WTC11 (cell line): ENCODE results near the gene ARHGAP42. TPM values are rescaled to one million over a fixed set of nuclear protein-coding genes. Genes with fewer than 3 reads are reported as not detected.
A peak's percentile ranks its signal among the peaks of the same experiment; 100 is the strongest.

Source experiments
- ATAC-seq: fragments of 200-7000 bp; cut with Tn5 transposase; 2 replicates; pipeline ENCODE4 v1.10.0; 2021; ENCODE audit warnings: mild to moderate bottlenecking, moderate library complexity
- CTCF ChIA-PET: fragments of 300-600 bp; sonication (Branson Sonifier 250); formaldehyde crosslinking; loops from one replicate; lab custom pipeline; 2021; ENCODE audit warnings: antibody characterized with exemption; lab: Charles Lee
- POLR2A ChIA-PET: fragments of 350-600 bp; sonication (Branson Sonifier 250); formaldehyde crosslinking; loops from one replicate; lab custom pipeline; 2021; ENCODE audit warnings: antibody characterized with exemption; lab: Charles Lee
- DNase-seq: peaks from one replicate; pipeline ENCODE4 v3.0.0; 2021; ENCODE audit warnings: low spot score
- H3K27ac Mint-ChIP-seq: 2 replicates; pipeline ENCODE4 v1.8.0; 2021; ENCODE audit warnings: mixed read lengths
- H3K27me3 Mint-ChIP-seq: 2 replicates; pipeline ENCODE4 v1.8.0; 2021; ENCODE audit warnings: low read depth, mild to moderate bottlenecking, moderate library complexity, mixed read lengths
- H3K36me3 Mint-ChIP-seq: 2 replicates; pipeline ENCODE4 v1.8.0; 2021; ENCODE audit warnings: mixed read lengths
- H3K4me1 Mint-ChIP-seq: 2 replicates; pipeline ENCODE4 v1.8.0; 2022; ENCODE audit warnings: mixed read lengths
- H3K4me3 Mint-ChIP-seq: 2 replicates; pipeline ENCODE4 v1.8.0; 2021; ENCODE audit warnings: mild to moderate bottlenecking, moderate library complexity, mixed read lengths
- H3K9me3 Mint-ChIP-seq: 2 replicates; pipeline ENCODE4 v1.8.0; 2021; ENCODE audit warnings: mixed read lengths
- AFF4 ChIP-seq: sonication (generic); formaldehyde crosslinking; IDR thresholded peaks from 2 replicates; pipeline ENCODE4 v1.8.1; 2023; ENCODE audit warnings: mild to moderate bottlenecking, missing genetic modification reagents, borderline replicate concordance
- ARID4B ChIP-seq: sonication (generic); formaldehyde crosslinking; IDR thresholded peaks from 2 replicates; pipeline ENCODE4 v1.8.0; 2023; ENCODE audit warnings: missing genetic modification reagents, mild to moderate bottlenecking, borderline replicate concordance
- CBFB ChIP-seq: sonication (generic); formaldehyde crosslinking; IDR thresholded peaks from 2 replicates; pipeline ENCODE4 v1.8.1; 2022; ENCODE audit warnings: mild to moderate bottlenecking, low read depth, missing genetic modification reagents
- ESRRA ChIP-seq: sonication (generic); formaldehyde crosslinking; IDR thresholded peaks from 2 replicates; pipeline ENCODE4 v1.8.1; 2022; ENCODE audit warnings: mild to moderate bottlenecking, missing genetic modification reagents, borderline replicate concordance
- FOXK1 ChIP-seq: sonication (generic); formaldehyde crosslinking; IDR thresholded peaks from 2 replicates; pipeline ENCODE4 v1.8.0; 2022; ENCODE audit warnings: mild to moderate bottlenecking, moderate library complexity, missing genetic modification reagents
- GABPB1 ChIP-seq: sonication (generic); formaldehyde crosslinking; IDR thresholded peaks from 2 replicates; pipeline ENCODE4 v1.8.1; 2023; ENCODE audit warnings: mild to moderate bottlenecking, missing genetic modification reagents
- JAZF1 ChIP-seq: fragments of 250-450 bp; sonication (Bioruptor Pico); IDR thresholded peaks from 2 replicates; pipeline ENCODE4 v1.9.0; 2021; ENCODE audit warnings: moderate library complexity, mild to moderate bottlenecking, inconsistent platforms
- MYBL2 ChIP-seq: sonication (generic); formaldehyde crosslinking; IDR thresholded peaks from 2 replicates; pipeline ENCODE4 v1.8.1; 2023; ENCODE audit warnings: mild to moderate bottlenecking, moderate library complexity, missing genetic modification reagents
- NFYB ChIP-seq: sonication (generic); formaldehyde crosslinking; conservative IDR thresholded peaks from 2 replicates; pipeline ENCODE4 v1.8.0; 2022; ENCODE audit warnings: low read depth, missing genetic modification reagents
- NR3C1 ChIP-seq: sonication (generic); formaldehyde crosslinking; conservative IDR thresholded peaks from 2 replicates; pipeline ENCODE4 v1.8.1; 2023; ENCODE audit warnings: low read depth, mild to moderate bottlenecking, missing genetic modification reagents
- OVOL2 ChIP-seq: fragments of 250-450 bp; sonication (Bioruptor Pico); IDR thresholded peaks from 2 replicates; pipeline ENCODE4 v1.9.0; 2021; ENCODE audit warnings: mild to moderate bottlenecking, borderline replicate concordance
- RORB ChIP-seq: fragments of 250-450 bp; sonication (Bioruptor Pico); IDR thresholded peaks from 2 replicates; pipeline ENCODE4 v1.9.0; 2021; ENCODE audit warnings: mild to moderate bottlenecking
- SMAD3 ChIP-seq: sonication (generic); formaldehyde crosslinking; IDR thresholded peaks from 2 replicates; pipeline ENCODE4 v1.8.0; 2022; ENCODE audit warnings: missing genetic modification reagents, mild to moderate bottlenecking, borderline replicate concordance
- TP53 ChIP-seq: sonication (generic); formaldehyde crosslinking; IDR thresholded peaks from 2 replicates; pipeline ENCODE4 v1.8.1; 2023; ENCODE audit warnings: mild to moderate bottlenecking, missing genetic modification reagents
- ZNF138 ChIP-seq: sonication (generic); formaldehyde crosslinking; conservative IDR thresholded peaks from 2 replicates; pipeline ENCODE4 v1.8.1; 2022; ENCODE audit warnings: mild to moderate bottlenecking, moderate library complexity, missing genetic modification reagents
- ZNF425 ChIP-seq: fragments of 250-450 bp; sonication (Bioruptor Pico); conservative IDR thresholded peaks from 2 replicates; pipeline ENCODE4 v1.9.0; 2021; ENCODE audit warnings: mild to moderate bottlenecking
- ZNF671 ChIP-seq: fragments of 250-450 bp; sonication (Bioruptor Pico); IDR thresholded peaks from 2 replicates; pipeline ENCODE4 v1.8.0; 2021; ENCODE audit warnings: mild to moderate bottlenecking
- total RNA-seq: library from RNA; stranded (reverse); gene quantifications from 3 replicates; pipeline ENCODE4 v1.2.3, GENCODE V29; 2021
- TF ChIP-seq, protein P1 (sequence below): sonication (generic); formaldehyde crosslinking; IDR thresholded peaks from 2 replicates; pipeline ENCODE4 v1.8.1; 2023; ENCODE audit warnings: mild to moderate bottlenecking, missing genetic modification reagents
- TF ChIP-seq, protein P2 (sequence below): sonication (generic); formaldehyde crosslinking; IDR thresholded peaks from 2 replicates; pipeline ENCODE4 v1.8.1; 2023; ENCODE audit warnings: mild to moderate bottlenecking, missing genetic modification reagents, moderate library complexity
- TF ChIP-seq, protein P3 (sequence below): sonication (generic); formaldehyde crosslinking; IDR thresholded peaks from 2 replicates; pipeline ENCODE4 v1.8.1; 2023; ENCODE audit warnings: mild to moderate bottlenecking, missing genetic modification reagents, moderate library complexity

Gene ARHGAP42
- total RNA-seq, 1 experiment from 2014 or later = 32.5 TPM

DNA sequence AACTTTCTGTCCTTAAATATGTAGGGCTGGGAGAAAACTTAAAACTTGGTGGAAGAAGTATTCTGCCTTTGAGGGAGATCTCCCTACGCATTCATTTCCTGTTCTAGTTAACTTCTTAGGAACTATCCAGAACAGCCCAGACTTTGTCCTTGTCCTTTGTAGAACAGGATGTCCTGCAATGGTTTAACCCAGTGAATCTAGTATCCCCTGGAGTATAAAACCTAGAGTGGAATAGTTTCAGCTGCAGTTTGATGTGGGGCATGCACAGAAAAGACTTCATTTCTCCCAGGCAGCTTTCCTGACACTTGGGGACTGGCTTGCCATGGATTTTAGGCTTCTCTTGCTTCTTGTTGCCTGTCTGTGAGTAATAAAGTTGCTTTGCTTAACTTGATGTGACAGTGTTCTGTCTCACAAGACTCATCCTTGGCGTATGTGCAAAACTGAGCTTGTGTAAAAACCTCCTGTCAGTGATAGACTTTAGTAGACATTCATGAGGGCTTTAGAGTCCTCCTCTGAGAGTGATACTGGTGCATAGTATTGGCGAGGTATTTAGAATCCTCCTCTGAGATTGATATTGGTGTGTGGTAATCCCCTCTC is 28.2 kb downstream of the ARHGAP42 start:
- ChIA-PET POLR2A (interaction anchor here (0.6 kb wide), 3 partner anchors 120 to 1291 kb away, joined by 3 to 5 read pairs (median 3); no protein-coding TSS in a partner anchor), CTCF (no interaction called here)
- ATAC-seq (no peak), DNase-seq (no peak)
- no peak for TF ChIP-seq ESRRA (CRISPR knock-in tag)
- TF ChIP-seq, protein P1, sequence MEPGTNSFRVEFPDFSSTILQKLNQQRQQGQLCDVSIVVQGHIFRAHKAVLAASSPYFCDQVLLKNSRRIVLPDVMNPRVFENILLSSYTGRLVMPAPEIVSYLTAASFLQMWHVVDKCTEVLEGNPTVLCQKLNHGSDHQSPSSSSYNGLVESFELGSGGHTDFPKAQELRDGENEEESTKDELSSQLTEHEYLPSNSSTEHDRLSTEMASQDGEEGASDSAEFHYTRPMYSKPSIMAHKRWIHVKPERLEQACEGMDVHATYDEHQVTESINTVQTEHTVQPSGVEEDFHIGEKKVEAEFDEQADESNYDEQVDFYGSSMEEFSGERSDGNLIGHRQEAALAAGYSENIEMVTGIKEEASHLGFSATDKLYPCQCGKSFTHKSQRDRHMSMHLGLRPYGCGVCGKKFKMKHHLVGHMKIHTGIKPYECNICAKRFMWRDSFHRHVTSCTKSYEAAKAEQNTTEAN (CRISPR knock-in tag) = no peak
- no peak for TF ChIP-seq ZNF138 (CRISPR knock-in tag)
- no peak for TF ChIP-seq SMAD3 (CRISPR knock-in tag)
- no peak for TF ChIP-seq ZNF425 (CRISPR knock-in tag)
- no peak for TF ChIP-seq NFYB (CRISPR knock-in tag)
- TF ChIP-seq MYBL2 (CRISPR knock-in tag) = no peak
- TF ChIP-seq, protein P2, sequence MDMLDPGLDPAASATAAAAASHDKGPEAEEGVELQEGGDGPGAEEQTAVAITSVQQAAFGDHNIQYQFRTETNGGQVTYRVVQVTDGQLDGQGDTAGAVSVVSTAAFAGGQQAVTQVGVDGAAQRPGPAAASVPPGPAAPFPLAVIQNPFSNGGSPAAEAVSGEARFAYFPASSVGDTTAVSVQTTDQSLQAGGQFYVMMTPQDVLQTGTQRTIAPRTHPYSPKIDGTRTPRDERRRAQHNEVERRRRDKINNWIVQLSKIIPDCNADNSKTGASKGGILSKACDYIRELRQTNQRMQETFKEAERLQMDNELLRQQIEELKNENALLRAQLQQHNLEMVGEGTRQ = no peak
- no peak for TF ChIP-seq FOXK1 (CRISPR knock-in tag)
- TF ChIP-seq NR3C1 (CRISPR knock-in tag) = no peak
- no peak for TF ChIP-seq TP53
- no peak for TF ChIP-seq ZNF671 (CRISPR knock-in tag)
- no peak for TF ChIP-seq GABPB1 (CRISPR knock-in tag)
- TF ChIP-seq AFF4 = no peak
- TF ChIP-seq RORB = no peak
- no peak for TF ChIP-seq OVOL2
- TF ChIP-seq ARID4B = no peak
- TF ChIP-seq, protein P3, sequence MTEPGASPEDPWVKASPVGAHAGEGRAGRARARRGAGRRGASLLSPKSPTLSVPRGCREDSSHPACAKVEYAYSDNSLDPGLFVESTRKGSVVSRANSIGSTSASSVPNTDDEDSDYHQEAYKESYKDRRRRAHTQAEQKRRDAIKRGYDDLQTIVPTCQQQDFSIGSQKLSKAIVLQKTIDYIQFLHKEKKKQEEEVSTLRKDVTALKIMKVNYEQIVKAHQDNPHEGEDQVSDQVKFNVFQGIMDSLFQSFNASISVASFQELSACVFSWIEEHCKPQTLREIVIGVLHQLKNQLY (CRISPR knock-in tag) = no peak
- TF ChIP-seq JAZF1 = no peak
- TF ChIP-seq CBFB = no peak
- H3K4me1 Mint-ChIP-seq = peaks cover 67% of the 10 kb centered on the region
- H3K27ac Mint-ChIP-seq = peak overlapping the region; percentile 44
- H3K36me3 Mint-ChIP-seq = peaks cover 9% of the 10 kb centered on the region
- peaks cover 8% of the 10 kb centered on the region for H3K9me3 Mint-ChIP-seq
- no peak overlapping the region for H3K4me3 Mint-ChIP-seq
- H3K27me3 Mint-ChIP-seq = no peaks in the 10 kb centered on the region
